Measurements from ENCODE around the gene SLC6A3.

The SLC6A3 gene

DNA sequence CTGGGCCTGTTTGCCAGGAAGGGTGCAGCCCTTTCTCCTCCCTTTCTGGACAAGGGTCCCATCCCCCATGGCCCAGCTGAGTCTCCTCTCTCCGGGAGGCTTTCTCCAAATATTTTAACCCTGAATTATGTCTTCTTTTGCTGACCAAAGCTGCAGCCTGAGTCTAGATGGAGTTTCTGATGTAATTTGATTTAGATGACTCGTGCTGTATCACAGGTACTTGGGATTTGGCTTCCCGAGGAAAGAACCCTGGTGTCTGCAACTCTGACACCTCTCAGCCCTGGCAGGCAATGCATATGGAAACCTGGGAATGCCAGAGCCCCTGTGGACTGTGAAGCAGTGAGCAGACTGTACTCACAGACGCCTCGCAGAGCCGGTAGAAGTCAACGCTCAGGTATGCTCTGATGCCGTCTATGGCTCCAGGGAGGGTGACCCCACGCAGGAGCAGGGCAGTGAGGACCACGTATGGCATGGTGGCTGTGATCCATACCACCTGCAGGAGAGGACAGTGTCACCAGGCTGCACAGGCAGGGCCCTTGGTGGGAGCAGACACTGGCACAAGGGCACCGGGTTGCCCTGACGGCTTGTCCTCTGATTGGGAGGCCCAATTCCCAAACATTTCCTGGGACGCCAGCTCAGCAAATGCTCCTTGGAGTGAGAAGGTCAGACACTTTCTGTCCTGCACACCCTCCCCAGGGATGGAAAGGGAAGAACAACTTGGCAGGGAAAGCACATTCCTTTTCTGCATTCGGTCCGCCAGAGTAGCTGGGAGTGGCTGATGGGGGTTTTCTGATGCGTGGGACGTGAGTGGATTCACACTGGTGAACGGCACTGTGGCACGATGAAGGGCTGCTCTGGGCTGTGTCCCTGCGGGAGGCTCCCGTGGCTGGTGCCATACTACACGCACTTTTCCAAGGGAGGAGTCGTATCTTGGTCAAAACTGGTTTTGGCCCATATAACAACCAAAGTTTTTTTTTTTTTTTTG, 24.7 kb downstream of the SLC6A3 start:
- no peak for TF ChIP-seq POLR2AphosphoS5 (IDR thresholded peaks at IDR 0.05; ENCODE audit: low read depth, low read length)
- TF ChIP-seq SIN3A (IDR thresholded peaks at IDR 0.05; ENCODE audit: borderline replicate concordance, insufficient read depth, low read length): no peak
- TF ChIP-seq TAF1 (IDR thresholded peaks at IDR 0.05; ENCODE audit: borderline replicate concordance, insufficient read depth, low read length): no peak
- TF ChIP-seq, protein P1, sequence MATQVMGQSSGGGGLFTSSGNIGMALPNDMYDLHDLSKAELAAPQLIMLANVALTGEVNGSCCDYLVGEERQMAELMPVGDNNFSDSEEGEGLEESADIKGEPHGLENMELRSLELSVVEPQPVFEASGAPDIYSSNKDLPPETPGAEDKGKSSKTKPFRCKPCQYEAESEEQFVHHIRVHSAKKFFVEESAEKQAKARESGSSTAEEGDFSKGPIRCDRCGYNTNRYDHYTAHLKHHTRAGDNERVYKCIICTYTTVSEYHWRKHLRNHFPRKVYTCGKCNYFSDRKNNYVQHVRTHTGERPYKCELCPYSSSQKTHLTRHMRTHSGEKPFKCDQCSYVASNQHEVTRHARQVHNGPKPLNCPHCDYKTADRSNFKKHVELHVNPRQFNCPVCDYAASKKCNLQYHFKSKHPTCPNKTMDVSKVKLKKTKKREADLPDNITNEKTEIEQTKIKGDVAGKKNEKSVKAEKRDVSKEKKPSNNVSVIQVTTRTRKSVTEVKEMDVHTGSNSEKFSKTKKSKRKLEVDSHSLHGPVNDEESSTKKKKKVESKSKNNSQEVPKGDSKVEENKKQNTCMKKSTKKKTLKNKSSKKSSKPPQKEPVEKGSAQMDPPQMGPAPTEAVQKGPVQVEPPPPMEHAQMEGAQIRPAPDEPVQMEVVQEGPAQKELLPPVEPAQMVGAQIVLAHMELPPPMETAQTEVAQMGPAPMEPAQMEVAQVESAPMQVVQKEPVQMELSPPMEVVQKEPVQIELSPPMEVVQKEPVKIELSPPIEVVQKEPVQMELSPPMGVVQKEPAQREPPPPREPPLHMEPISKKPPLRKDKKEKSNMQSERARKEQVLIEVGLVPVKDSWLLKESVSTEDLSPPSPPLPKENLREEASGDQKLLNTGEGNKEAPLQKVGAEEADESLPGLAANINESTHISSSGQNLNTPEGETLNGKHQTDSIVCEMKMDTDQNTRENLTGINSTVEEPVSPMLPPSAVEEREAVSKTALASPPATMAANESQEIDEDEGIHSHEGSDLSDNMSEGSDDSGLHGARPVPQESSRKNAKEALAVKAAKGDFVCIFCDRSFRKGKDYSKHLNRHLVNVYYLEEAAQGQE (IDR thresholded peaks at IDR 0.05; ENCODE audit: insufficient read depth in 1 of 2, low read depth in 2 of 2, low read length in 2 of 2): no peak
- TF ChIP-seq FOXP2 (optimal IDR thresholded peaks at IDR 0.05; ENCODE audit: borderline replicate concordance, extremely low read depth, extremely low read length, insufficient read depth): no peak

DNA sequence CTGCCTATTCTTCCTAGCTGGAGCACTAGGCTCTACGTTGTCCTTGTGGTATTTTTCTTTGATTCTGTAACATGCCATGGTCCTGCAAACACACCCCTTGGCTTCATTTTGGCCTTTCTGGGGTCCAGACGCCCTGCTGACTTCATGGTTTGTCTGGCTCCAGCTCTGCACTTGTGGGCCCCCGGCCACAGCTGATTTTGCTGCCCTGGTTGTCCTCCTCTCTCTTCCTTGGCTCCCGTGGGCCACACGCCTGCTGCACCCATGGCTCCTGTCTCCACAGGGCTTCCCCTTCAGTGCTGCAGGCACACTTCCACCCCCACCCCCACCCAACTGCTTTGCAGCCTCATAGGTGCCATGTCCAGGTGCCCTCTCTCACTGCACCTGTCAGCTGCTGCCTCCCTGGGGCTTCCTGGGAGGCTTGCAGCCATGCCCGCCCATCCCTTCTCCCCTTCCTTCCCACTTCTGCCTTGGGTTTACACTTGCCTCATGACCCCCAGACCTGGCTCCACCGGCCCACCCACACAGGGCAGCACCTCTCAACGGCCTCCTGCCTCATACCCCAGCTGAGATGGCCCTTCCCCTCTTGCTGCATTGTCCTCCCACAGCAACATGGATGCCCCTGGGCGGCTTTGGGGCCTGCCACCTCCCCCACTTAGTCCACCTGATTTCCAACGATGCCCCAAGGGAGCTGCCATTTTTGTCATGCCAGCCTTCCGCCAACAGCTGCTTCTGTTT, 25.6 kb downstream of the SLC6A3 start:
- TF ChIP-seq FOXP2 (optimal IDR thresholded peaks at IDR 0.05; ENCODE audit: borderline replicate concordance, extremely low read depth, extremely low read length, insufficient read depth) (no peak), TAF1 (IDR thresholded peaks at IDR 0.05; ENCODE audit: borderline replicate concordance, insufficient read depth, low read length) (no peak), POLR2AphosphoS5 (IDR thresholded peaks at IDR 0.05; ENCODE audit: low read depth, low read length) (no peak), SIN3A (IDR thresholded peaks at IDR 0.05; ENCODE audit: borderline replicate concordance, insufficient read depth, low read length) (no peak)
- TF ChIP-seq, protein P1 (IDR thresholded peaks at IDR 0.05; ENCODE audit: insufficient read depth in 1 of 2, low read depth in 2 of 2, low read length in 2 of 2): no peak

DNA sequence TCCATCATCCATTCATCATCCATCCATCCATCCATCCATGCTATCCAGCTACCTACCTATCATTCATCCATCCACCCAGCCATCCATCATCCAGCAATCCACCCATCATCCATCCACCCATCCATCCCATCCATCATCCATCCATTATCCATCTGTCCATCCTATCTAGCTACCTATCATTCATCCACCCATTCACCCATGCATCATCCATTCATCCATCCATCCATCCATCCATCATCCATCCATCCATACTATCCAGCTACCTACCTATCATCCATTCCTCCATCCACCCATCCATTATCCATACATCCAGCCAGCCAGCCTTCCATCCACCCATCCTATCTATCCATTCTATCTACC, 26.3 kb downstream of the SLC6A3 start:
- no peak for TF ChIP-seq TAF1 (IDR thresholded peaks at IDR 0.05; ENCODE audit: borderline replicate concordance, insufficient read depth, low read length)
- no peak for TF ChIP-seq POLR2AphosphoS5 (IDR thresholded peaks at IDR 0.05; ENCODE audit: low read depth, low read length)

- TF ChIP-seq SIN3A (IDR thresholded peaks at IDR 0.05; ENCODE audit: borderline replicate concordance, insufficient read depth, low read length) (no peak), TAF1 (IDR thresholded peaks at IDR 0.05; ENCODE audit: borderline replicate concordance, insufficient read depth, low read length) (no peak), POLR2AphosphoS5 (IDR thresholded peaks at IDR 0.05; ENCODE audit: low read depth, low read length) (no peak), FOXP2 (optimal IDR thresholded peaks at IDR 0.05; ENCODE audit: borderline replicate concordance, extremely low read depth, extremely low read length, insufficient read depth) (no peak)
- TF ChIP-seq, protein P1 (IDR thresholded peaks at IDR 0.05; ENCODE audit: insufficient read depth in 1 of 2, low read depth in 2 of 2, low read length in 2 of 2): no peak
Observed at GRCh38 chr5:1418238-1418920, 26.9 kb downstream of the SLC6A3 start.

- TF ChIP-seq TAF1 (IDR thresholded peaks at IDR 0.05; ENCODE audit: borderline replicate concordance, insufficient read depth, low read length) (no peak), POLR2AphosphoS5 (IDR thresholded peaks at IDR 0.05; ENCODE audit: low read depth, low read length) (no peak), FOXP2 (optimal IDR thresholded peaks at IDR 0.05; ENCODE audit: borderline replicate concordance, extremely low read depth, extremely low read length, insufficient read depth) (no peak), SIN3A (IDR thresholded peaks at IDR 0.05; ENCODE audit: borderline replicate concordance, insufficient read depth, low read length) (no peak)
- TF ChIP-seq, protein P1 (IDR thresholded peaks at IDR 0.05; ENCODE audit: insufficient read depth in 1 of 2, low read depth in 2 of 2, low read length in 2 of 2): no peak
Observed at GRCh38 chr5:1417586-1418225, 27.5 kb downstream of the SLC6A3 start.
